HEK293 (cell line): ENCODE measurements around the gene LCORL.

Source experiments
- GFI1B ChIP-seq: fragments of 450-650 bp; formaldehyde crosslinking; IDR thresholded peaks from 2 replicates; pipeline ENCODE4 v1.5.1; 2016; ENCODE audit warnings: missing biosample characterization, missing genetic modification characterization
- GLIS2 ChIP-seq: fragments of 450-650 bp; formaldehyde crosslinking; IDR thresholded peaks from 2 replicates; pipeline ENCODE4 v1.5.1; 2016; ENCODE audit warnings: missing biosample characterization, missing genetic modification characterization
- KLF7 ChIP-seq: fragments of 450-650 bp; formaldehyde crosslinking; IDR thresholded peaks from 2 replicates; pipeline ENCODE4 v1.5.1; 2016; ENCODE audit warnings: missing biosample characterization, missing genetic modification characterization, borderline replicate concordance
- PRDM10 ChIP-seq: fragments of 450-650 bp; formaldehyde crosslinking; IDR thresholded peaks from 2 replicates; pipeline ENCODE4 v1.5.1; 2016; ENCODE audit warnings: missing biosample characterization, missing genetic modification characterization
- PRDM2 ChIP-seq: fragments of 450-650 bp; formaldehyde crosslinking; IDR thresholded peaks from 2 replicates; pipeline ENCODE4 v1.5.1; 2016; ENCODE audit warnings: missing biosample characterization, missing genetic modification characterization, borderline replicate concordance
- SETDB1 ChIP-seq: IDR thresholded peaks from one replicate; pipeline ENCODE4 v1.6.1; 2017; ENCODE audit warnings: mild to moderate bottlenecking, low read length, moderate library complexity, mixed read lengths; ENCODE audit not compliant: insufficient read length
- YY2 ChIP-seq: fragments of 450-650 bp; formaldehyde crosslinking; IDR thresholded peaks from 2 replicates; pipeline ENCODE4 v1.5.1; 2016; ENCODE audit warnings: missing biosample characterization, missing genetic modification characterization
- ZNF148 ChIP-seq: fragments of 450-650 bp; formaldehyde crosslinking; IDR thresholded peaks from 2 replicates; pipeline ENCODE4 v1.5.0; 2017; ENCODE audit warnings: missing biosample characterization, missing genetic modification characterization, borderline replicate concordance
- ZNF157 ChIP-seq: fragments of 450-650 bp; formaldehyde crosslinking; IDR thresholded peaks from 2 replicates; pipeline ENCODE4 v1.5.1; 2016; ENCODE audit warnings: missing biosample characterization, missing genetic modification characterization
- ZNF239 ChIP-seq: fragments of 450-650 bp; formaldehyde crosslinking; IDR thresholded peaks from 2 replicates; pipeline ENCODE4 v1.5.1; 2016; ENCODE audit warnings: missing biosample characterization, missing genetic modification characterization
- ZNF24 ChIP-seq: fragments of 450-650 bp; formaldehyde crosslinking; IDR thresholded peaks from 2 replicates; pipeline ENCODE4 v1.5.1; 2016; ENCODE audit warnings: missing biosample characterization, missing genetic modification characterization
- ZNF398 ChIP-seq: fragments of 450-650 bp; formaldehyde crosslinking; IDR thresholded peaks from 2 replicates; pipeline ENCODE4 v1.5.1; 2017; ENCODE audit warnings: missing biosample characterization, missing genetic modification characterization
- ZNF501 ChIP-seq: fragments of 450-650 bp; formaldehyde crosslinking; IDR thresholded peaks from 2 replicates; pipeline ENCODE4 v1.5.1; 2016; ENCODE audit warnings: missing biosample characterization, missing genetic modification characterization
- ZNF521 ChIP-seq: fragments of 450-650 bp; formaldehyde crosslinking; IDR thresholded peaks from 2 replicates; pipeline ENCODE4 v1.5.1; 2017; ENCODE audit warnings: missing biosample characterization, mild to moderate bottlenecking, missing genetic modification characterization
- TF ChIP-seq, protein P1 (sequence below): fragments of 450-650 bp; formaldehyde crosslinking; IDR thresholded peaks from 2 replicates; pipeline ENCODE4 v1.5.1; 2016; ENCODE audit warnings: missing biosample characterization, missing genetic modification characterization
- TF ChIP-seq, protein P2 (sequence below): fragments of 450-650 bp; formaldehyde crosslinking; IDR thresholded peaks from 2 replicates; pipeline ENCODE4 v1.5.1; 2017; ENCODE audit warnings: missing biosample characterization, missing genetic modification characterization
- TF ChIP-seq, protein P3 (sequence below): fragments of 450-650 bp; formaldehyde crosslinking; IDR thresholded peaks from 2 replicates; pipeline ENCODE4 v1.5.1; 2017; ENCODE audit warnings: missing biosample characterization, missing genetic modification characterization
- TF ChIP-seq, protein P4 (sequence below): fragments of 450-650 bp; formaldehyde crosslinking; IDR thresholded peaks from 2 replicates; pipeline ENCODE4 v1.5.1; 2016; ENCODE audit warnings: missing biosample characterization, missing genetic modification characterization

Gene LCORL

GRCh38 chr4:18020671-18021469 lies 685 bp downstream of the LCORL start (continued):
- peak; percentile 97 for TF ChIP-seq PRDM10 (tag by site-specific recombination)
- TF ChIP-seq ZNF521 (tag by site-specific recombination), result no peak
- peak; percentile 67 for TF ChIP-seq GLIS2 (tag by site-specific recombination)
- no peak for TF ChIP-seq ZNF501
- TF ChIP-seq, protein P1, sequence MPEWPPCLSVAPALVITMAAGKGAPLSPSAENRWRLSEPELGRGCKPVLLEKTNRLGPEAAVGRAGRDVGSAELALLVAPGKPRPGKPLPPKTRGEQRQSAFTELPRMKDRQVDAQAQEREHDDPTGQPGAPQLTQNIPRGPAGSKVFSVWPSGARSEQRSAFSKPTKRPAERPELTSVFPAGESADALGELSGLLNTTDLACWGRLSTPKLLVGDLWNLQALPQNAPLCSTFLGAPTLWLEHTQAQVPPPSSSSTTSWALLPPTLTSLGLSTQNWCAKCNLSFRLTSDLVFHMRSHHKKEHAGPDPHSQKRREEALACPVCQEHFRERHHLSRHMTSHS (tag by site-specific recombination), result no peak
- TF ChIP-seq, protein P2, sequence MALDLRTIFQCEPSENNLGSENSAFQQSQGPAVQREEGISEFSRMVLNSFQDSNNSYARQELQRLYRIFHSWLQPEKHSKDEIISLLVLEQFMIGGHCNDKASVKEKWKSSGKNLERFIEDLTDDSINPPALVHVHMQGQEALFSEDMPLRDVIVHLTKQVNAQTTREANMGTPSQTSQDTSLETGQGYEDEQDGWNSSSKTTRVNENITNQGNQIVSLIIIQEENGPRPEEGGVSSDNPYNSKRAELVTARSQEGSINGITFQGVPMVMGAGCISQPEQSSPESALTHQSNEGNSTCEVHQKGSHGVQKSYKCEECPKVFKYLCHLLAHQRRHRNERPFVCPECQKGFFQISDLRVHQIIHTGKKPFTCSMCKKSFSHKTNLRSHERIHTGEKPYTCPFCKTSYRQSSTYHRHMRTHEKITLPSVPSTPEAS (tag by site-specific recombination), result peak; percentile 42; the same call in 1 of the 2 replicates
- TF ChIP-seq, protein P3, sequence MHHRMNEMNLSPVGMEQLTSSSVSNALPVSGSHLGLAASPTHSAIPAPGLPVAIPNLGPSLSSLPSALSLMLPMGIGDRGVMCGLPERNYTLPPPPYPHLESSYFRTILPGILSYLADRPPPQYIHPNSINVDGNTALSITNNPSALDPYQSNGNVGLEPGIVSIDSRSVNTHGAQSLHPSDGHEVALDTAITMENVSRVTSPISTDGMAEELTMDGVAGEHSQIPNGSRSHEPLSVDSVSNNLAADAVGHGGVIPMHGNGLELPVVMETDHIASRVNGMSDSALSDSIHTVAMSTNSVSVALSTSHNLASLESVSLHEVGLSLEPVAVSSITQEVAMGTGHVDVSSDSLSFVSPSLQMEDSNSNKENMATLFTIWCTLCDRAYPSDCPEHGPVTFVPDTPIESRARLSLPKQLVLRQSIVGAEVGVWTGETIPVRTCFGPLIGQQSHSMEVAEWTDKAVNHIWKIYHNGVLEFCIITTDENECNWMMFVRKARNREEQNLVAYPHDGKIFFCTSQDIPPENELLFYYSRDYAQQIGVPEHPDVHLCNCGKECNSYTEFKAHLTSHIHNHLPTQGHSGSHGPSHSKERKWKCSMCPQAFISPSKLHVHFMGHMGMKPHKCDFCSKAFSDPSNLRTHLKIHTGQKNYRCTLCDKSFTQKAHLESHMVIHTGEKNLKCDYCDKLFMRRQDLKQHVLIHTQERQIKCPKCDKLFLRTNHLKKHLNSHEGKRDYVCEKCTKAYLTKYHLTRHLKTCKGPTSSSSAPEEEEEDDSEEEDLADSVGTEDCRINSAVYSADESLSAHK (tag by site-specific recombination), result no peak
- TF ChIP-seq ZNF398 (tag by site-specific recombination), result peak; percentile 88
- no peak for TF ChIP-seq GFI1B (tag by site-specific recombination)
- 0 out of 2 replicates have a peak, but pooled peaks have one; percentile 24 for TF ChIP-seq ZNF24
- TF ChIP-seq YY2 (tag by site-specific recombination), result no peak
- no peak for TF ChIP-seq ZNF157 (tag by site-specific recombination)
- TF ChIP-seq KLF7 (tag by site-specific recombination), result 0 out of 2 replicates have a peak, but pooled peaks have one; percentile 30
- no peak for TF ChIP-seq ZNF148 (tag by site-specific recombination)
- TF ChIP-seq PRDM2 (tag by site-specific recombination), result no peak
- no peak for TF ChIP-seq ZNF239
- TF ChIP-seq, protein P4, sequence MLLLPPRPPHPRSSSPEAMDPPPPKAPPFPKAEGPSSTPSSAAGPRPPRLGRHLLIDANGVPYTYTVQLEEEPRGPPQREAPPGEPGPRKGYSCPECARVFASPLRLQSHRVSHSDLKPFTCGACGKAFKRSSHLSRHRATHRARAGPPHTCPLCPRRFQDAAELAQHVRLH (tag by site-specific recombination), result 0 out of 2 replicates have a peak, but pooled peaks have one; percentile 41
- TF ChIP-seq SETDB1, result no peak
